ENCODE data around the gene ARAP1.

The ARAP1 gene

DNA sequence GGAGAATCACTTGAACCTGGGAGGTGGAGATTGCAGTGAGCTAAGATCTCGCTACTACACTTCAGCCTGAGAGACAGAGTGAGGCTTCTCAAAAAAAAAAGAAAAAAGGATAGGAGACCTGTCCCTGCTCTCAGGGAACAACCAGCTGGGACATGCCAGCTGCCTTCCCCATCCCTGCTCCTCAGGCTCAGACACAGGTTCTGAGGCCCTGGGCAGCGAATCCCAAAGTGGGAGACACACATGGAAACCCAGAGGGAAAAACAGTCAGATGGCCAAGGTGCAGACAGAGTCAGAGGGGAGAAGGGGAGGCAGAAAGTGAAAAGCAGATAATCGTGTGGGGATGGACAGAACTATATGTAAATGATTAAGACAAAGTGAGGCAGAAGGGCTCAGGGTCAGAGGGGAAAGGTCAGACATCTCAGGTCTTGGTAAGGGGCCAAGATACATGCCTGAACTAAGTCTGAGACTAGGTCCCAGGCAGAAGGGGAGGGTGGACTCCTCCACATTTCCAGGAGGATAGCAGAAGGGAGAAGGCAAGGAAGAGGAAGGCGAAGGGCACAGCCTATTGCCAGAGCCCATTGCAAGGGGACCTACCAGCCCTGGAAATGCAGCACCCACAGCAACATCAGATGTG, 27.4 kb upstream of the ARAP1 start:
- DNase-seq (ENCODE audit: low read depth) = no peak

DNA sequence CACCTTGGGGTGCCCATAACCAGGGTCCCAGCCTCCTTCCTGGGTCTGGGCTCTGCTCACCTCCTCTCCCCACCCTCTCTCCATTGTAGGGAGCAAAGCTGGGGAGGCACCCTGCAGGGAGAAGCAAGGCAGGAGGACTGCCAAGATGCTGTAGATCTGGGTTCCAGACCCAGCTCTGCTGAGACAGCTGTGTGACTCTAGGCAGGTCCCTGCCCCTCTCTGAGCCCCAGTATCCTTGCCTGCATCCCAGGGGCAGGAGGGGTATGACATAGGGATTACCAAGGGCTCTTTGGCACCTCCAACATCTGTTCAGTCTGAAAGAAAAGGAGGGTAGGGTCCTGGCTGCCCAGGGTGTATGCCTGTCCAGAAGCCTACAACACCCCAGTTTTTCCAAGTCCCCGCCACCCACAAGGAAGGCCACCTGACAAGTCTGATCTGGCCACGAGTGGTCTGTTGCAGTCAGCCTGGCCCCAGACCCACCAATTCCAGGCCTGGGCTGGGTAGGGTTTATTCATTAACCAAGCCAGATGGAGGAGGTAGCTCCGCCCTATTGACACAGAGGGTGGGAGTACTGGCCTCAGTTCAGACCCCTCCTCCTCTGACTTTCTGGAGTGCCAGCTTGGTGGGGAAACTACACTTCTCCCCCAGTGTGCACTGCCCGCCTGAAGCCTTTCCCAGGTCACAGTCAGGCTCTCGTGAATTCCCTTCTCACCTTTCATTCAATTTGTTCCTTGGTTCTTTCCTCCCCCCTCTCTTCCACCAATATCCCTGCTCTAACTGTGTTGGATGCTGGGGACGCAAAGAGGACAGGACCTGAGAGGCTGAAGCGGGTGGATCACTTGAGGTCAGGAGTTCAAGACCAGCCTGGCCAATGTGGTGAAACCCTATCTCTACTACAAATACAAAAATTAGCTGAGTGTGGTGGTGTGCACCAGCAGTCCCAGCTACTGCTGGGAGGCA, 26.6 kb upstream of the ARAP1 start:
- no peak for DNase-seq (ENCODE audit: low read depth)

DNA sequence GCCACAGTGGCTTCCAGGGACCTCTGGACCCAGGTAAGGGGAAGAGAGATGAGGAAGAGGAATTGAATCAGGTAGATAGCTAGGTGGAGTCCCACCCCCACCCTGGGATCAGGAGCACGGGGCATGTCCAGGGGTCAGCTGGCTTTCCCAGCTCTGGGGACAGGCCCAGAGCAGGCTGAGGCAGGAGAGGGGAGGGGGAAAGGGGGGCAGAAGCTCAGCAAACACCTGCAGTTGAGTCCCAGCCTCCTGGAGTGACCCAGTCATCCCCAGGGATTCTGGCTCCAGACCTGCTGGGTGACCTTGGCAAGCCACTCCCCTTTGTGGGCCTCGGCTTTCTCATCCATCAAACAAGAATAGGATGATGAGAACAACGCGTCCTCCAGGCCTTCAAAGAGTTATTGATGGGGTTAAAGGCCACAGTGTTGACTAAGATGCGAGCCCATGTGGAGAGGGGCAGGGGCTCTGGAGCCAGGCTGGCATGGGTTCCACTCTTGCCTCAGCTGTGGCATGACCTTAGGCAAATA, 25.6 kb upstream of the ARAP1 start:
- no peak for DNase-seq (ENCODE audit: low read depth)

DNA sequence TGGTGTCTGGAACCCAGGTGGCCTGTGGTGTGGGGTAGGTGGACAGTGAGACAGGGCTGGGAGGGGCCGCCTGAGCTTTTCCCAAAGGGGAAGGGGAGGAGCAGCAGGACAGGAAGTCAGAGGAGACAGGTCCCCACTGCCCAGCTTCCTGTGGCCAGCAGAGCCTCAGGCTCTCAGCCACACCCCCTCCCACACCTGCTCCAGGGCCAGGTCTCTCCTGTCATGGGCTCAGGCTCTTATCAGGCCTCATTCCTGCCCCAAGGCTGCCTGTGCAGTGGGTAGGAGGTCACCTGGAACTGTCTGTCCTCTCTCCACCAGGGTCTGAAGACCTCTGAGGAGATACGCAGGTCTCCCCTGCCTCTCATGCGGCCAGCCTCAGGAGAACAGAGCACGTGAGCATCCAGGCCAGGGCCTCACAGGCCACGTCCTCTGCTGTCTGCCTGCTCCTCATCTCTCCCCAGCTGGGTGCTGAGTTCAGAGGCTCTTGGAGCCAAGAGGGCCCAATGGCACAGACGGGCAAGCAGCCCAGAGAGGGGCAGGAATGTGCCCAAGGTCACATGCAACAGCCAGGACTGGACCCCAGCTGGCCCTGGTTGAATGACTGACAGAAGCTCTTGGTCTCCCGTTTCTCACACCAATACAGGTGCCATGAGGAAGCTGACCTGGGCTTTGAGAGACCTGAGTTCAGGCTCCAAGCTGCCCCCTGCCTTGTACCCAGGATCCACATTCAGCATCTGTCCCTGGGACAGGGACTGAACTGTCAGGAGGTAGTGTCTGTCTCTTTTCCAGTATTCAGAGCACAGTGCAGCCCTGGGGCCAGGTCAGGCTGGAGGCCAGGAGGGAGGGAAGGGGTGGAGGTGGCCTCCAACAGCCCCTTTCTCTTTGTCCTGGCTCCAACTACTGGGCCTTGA, 24.9 kb upstream of the ARAP1 start:
- no peak for DNase-seq (ENCODE audit: low read depth)

DNA sequence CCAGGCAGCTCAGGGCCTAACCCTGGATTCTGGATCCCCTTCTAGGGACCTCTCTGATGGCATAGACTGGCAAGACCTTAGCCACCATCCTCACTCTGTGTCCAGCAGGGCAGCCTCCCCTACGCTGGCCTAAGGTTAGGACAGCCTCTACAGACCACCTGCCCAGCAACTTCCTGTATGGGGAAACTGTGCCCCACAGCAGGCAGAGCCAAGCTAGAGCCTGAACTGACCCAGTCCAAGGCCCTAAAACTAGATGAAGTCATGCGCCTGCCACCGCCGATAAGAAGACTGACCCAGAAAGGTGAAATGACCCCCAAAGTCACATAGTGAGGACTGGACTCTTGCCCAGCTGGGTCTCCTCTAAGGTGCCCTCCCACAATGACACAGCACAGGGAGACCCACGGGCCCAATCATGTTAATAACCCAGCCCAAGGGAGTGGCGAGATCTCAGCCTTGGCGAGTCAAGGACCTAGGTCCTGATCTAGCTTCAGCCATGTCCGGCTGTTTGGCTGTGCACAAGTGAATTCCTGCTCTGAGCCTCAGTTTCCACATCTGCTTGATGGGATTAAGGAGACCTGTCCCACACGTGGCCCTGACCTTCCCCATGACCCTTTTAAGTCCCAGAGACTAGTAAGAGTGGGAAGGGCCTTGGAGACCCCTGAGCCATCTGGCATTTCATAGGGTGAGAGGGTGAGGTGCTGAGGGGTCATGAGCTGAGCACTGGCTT, 24.1 kb upstream of the ARAP1 start:
- DNase-seq (ENCODE audit: low read depth) = no peak

DNA sequence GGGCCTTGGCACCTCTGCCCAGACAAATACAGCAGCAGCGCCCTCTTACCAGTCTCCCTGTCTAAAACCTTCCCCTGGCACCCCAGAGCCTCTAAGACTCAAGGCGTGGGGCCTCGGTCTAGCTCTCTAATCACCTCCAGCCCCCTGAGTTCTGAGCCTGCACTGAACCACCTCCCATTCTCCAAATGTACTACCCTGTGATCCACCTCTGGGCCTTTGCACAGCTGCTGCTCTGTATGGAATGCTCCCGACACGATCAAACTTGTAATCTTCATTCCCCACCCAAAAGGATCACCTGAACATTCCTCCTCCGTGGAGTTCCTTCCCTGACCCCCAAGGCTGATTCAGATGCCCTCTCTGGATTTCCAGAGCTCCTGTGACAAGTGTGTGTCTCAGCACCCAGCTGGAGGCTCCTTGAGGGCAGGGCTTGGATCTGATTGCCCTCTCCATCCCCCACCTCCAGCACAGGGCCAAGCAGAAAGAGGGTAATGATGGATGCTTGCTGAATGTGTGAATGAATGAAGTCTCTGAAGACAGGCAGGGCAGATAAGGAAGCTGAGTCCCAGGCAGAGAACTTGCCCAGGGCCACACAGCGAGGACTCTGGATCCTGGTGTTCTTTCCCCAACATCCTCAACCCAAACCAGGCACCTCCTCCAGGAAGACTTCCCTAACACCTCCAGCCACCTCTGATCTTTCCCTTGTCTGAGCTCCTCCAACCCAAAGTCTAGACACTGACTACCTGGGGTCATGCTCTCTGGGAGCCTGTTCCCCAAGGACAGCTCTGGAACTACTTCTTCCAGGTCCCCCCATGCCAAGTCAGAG, 23.3 kb upstream of the ARAP1 start:
- DNase-seq (ENCODE audit: low read depth) = no peak

DNA sequence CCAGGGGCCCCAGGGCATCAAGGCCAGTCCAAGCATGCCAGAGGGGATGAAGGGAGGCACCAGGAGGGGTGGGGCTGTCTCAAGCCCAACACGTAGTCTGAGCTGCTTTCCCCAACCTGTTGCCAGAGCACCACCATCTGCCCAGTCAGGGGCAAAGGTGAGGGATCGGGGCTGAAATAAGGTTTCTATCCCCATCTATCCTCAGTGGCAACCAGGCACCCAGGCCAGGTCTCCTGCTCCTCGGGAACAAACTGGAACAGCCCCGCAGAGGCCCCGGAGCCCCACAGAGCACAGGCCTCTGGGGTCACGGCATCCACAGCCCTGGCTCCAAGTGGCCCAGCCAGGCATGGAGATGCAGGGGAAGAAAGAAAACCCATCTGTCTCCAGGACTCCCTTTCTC, 22.3 kb upstream of the ARAP1 start:
- no peak for DNase-seq (ENCODE audit: low read depth)

DNA sequence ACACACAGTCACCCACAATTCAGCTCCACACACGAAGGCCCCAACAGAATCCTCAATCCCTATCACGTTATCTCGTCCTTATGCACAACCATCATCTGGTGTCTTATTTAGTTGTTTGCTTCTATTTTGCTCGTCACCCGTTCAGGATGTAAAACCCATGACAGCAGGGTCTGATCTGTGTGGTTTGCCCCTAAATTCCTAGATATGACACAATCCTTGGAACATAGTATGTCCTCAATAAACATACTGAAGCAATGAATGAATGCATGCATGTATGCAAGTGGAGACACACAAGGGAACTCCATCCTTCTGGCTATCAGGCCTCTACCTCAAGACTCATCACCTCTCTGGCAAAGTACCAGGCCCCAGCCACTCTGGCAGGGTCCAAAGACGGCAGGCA, 21.5 kb upstream of the ARAP1 start:
- DNase-seq (ENCODE audit: low read depth) = no peak

DNA sequence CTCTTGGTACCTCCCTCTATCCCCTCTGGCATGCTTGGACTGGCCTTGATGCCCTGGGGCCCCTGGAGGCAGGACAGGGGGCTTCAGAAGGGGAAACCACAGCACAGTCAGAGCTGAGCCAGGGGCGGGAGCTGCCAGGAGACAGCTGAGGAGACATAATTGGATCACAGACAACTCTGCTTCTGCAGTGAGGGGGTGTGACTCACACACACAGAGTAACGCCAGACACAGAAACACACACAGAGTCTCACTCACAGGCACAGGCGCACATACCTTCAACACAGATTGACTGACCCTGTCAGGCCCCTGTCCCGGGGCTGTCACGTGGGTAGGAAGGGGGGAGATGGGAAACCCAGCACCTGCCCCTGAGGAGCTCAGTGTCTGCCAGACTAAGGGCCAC, 21.1 kb upstream of the ARAP1 start:
- peak; percentile 52 for DNase-seq (ENCODE audit: low read depth)

DNA sequence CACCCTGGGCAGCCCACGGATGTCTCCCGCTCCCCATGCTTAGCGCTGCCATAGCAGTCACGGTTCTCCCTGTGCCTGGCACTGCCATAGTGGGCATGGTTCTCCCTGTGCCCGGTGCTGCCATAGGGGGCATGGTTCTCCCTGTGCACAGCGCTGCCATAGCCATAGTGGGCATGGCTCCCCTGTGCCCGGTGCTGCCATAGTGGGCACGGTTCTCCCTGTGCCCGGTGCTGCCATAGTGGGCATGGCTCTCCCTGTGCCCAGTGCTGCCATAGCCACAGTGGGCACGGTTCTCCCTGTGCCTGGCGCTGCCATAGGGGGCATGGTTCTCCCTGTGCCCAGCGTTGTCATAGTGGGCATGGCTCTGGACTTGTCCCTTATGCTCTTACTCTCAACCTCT, 19.9 kb upstream of the ARAP1 start:
- no peak for DNase-seq (ENCODE audit: low read depth)

DNA sequence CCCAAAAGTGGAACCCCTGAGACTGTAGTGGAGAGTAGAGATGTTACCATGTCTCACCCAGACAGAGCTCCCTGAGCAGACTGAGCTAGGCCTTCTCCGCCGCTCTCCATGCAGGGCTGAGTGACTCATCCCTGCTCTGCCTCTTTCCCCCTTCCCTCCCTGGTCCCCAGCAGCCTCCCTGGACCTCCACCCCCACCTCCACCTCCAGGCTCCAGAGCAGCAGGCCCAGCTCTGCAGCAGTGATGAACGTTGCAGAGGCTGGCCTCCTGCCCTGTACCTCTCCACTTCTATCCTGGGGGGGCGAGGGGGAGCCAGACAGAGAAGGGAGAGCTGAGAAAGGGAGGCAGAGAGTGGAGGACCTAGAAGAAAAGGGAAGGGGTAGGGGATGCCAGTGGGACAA, 19.3 kb upstream of the ARAP1 start:
- DNase-seq (ENCODE audit: low read depth) = no peak

DNA sequence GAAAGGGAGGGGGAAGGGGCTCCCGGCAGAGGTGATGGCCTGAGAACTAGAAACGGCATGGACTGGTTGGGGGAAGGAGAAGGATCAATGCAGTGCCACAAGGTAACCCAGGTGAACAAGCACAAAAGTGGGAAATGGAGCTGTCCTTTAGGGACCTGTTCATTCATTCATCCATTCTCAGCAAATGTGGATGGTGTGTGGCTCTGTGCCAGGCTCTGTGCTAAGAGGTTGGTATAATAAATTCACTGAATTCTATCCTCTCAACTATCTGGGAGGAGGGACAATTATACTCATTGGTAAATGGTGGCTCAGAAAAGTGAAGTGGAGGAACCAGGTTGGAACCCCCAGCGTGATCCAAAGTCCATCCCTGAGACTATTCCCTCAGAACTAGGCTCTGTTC, 18.6 kb upstream of the ARAP1 start:
- DNase-seq (ENCODE audit: low read depth) = no peak

DNA sequence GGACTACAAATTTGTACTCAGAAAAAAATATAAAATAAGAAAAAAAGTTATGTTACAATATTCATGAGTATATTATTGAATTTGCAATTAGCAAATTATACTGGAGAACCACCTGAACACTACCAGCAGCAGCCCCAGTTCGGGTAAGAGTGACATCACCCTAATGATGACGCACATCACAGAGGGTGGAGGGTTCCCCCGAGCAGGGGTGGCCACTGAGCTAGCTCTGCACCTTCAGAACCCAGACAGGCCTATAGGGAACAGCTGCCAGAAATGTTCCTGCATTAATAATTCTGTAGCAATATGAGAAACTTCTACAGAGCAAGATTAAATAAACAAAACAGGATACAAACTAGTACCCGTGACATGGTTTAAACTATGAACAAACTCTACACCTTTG, 17.5 kb upstream of the ARAP1 start:
- no peak for DNase-seq (ENCODE audit: low read depth)

DNA sequence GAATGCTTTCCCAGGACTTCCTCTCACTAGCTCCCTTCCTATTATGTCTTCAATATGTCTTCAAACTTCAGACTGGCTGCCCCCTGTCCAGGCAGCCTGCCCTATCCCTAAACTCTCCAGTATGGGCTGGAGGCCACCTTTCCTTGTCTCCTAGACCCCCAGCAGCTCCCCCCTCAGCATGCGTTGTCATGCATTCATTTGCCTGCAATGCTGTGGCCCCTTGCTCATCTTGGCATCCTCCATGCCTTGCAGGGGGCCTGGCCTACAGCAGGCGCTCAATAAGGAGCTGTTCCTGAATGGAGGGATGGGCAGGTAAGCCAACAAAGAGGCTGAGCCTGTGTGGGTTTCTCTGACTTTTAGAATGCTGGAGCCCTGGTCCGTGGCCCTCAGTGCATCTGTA, 16.4 kb upstream of the ARAP1 start:
- no peak for DNase-seq (ENCODE audit: low read depth)

DNA sequence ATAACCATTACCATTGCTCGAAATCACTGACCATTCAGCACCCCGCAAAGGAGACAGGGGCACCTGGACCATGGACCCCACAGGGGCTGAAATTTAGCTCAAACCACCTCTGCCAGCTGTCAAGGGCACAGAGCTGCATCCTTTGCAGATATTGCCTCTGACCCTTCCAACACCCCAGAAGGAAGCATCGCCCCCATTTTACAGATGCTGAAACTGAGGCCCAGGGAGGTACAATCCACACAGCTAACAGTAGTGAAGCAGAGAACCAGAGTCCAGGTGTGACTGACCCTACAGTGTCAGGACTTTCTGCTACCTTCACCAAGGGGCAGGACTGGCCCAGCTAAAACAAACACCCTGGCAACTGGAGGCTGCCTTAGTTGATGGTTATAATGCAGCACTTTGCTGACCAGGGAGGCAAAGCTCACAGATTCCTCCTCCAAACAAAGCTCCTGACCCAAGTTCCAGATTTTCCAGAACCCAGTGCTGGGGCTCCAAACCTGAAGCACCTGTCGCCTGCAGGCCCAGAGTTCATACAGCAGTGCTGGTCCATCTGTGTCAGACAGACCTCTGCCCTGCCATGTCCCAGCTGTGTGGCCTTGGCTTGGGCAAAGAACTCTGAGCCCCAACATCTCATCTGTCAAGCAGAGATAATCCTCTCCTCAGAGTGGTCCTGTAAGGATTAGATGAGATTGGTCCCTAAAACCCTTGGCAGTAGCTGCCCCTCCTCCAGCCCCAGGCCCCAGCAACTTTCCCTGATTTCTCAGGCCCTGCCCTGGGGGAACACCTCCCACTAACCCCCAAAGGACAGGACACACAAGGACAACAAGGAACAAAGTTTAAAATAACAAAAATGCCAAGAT, 15.2 kb upstream of the ARAP1 start:
- DNase-seq (ENCODE audit: low read depth) = no peak

DNA sequence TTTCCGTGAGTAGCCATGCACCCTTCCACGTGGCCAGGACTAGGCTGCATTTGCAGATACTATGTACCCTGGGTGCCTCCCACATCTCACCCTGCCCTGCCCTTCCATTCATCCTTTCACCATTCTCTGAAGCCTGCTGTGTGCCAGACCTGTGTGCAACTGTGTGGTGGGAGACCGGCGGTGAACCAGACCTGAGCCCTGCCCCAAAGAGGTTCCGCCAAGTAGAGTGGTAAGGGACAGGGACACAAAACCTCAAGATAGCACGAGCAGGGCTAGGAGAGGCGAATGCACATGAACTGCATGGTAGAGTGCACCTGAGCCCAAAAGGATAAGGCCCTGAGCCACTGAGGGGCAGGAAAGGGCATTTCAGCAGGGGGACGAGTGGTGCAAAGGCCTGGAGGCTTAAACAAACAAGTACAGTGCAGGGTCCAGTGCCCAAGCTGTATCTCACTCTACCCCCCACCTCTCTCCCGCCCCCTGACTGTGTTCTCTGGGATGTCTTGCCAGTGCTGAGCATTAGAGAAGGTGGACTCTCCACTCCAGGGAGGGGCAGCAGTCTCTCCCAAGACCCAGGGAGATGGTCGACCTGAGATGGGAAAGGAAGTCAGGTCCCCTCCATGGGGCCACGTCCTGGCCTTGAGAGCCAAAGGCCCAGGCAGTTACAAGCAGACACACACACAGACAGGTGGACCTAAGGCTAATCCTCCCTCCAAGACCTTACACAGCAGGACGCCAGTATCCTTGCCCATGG, 14.1 kb upstream of the ARAP1 start:
- no peak for DNase-seq (ENCODE audit: low read depth)

DNA sequence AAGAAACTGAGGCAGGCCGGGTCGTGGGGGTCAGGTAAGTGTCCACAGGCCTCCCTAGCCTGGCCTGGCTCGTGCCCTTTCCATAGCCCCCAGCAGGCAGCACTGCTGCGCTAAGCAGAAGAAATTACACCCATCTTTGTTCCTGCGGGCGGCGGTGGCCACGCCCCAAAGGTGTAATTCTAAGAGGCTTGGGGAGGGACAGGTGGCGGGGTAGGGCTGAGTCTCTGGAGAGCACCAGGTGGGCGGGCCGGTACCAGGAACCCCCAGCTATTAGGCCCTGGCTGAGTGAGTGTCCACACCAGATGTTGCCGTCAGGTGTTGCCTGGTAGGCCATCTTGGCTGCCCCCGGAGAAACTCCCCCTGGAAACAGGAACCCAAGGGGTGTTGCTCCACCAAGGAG, 12.3 kb upstream of the ARAP1 start:
- DNase-seq (ENCODE audit: low read depth) = no peak

DNA sequence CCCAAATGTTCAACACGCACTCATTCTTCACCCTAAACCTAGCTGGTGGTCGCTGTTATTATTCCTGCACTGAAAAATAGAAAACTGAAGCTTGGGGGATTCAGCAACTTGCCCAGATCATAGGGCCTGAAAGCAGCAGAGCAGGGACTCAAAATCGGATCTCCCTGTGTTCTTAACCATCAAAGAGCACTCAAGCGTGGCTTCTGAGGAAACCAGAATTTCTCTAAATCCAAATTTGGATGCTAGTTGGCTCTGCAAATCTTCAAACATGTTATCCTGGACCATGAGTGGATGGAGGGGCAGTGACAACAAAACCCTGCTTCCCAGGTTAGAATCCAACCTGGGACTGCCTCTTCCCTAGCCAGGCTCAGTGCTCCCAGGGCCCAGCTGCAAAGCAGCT, 11.6 kb upstream of the ARAP1 start:
- DNase-seq (ENCODE audit: low read depth) = no peak

Data from HS-5 (cell line).